GM18502 (cell line): Measurements from ENCODE around the gene ZBTB42.

Source experiments
- ATAC-seq: cut with Tn5 transposase; IDR thresholded peaks from one replicate; pipeline ENCODE4 v1.9.1; 2021; ENCODE audit warnings: mild to moderate bottlenecking; ENCODE audit not compliant: unreplicated experiment, poor library complexity

Gene ZBTB42

GRCh38 chr14:104781271-104782077 lies 19.4 kb upstream of the ZBTB42 start:
- no peak for ATAC-seq

DNA sequence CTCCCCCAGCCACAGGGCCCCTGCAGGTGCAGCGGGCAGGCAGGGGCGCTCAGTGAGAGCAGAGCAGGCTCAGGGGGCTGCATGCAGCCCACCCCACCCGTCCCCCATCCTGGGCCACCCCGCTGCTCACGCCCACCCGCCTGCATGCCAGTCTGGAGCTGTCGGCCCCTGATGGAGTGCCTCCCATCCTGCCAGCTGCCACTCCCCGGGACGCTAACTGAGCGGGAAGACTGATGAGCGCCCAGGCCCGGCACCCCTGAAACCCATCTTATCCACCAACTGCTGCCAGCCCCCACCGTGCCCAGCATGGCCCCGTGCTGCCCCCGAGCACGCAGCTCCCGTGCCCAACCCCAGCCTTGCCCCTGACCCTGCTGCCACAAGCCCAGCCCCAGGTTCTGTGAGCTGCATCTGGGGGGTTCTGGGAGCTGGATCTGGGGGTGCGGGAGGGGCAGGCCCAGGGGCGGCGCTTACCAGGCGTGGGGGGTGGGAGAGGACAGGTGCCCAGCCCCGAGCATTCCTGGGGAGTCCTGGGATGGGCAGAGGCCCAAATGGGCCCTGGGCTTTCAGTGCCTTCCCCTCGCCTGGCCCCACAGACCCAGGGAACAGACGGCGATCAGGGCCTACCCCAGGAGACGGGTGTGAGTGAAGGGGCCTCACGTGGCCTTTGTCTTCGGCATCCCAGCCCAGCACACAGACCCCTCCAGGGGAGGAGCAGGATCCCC lies 18.7 kb upstream of the ZBTB42 start:
- ATAC-seq, result no peak

DNA sequence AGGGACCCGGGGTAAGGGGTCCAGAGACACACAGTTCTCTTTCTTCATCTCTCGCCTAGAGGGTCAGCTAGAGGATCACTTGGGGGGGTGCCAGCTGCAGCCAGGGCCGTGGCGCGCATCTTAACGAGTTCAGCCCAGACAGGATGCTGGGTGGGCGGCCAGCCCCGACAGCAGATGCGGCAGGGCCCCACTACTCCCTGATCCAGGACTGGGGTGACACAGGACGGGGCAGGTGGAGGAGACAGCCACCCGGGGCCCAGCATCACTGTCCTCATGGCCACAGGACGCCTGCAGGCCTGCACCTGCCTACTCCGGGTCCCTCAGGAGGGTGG lies 18.1 kb upstream of the ZBTB42 start:
- no peak for ATAC-seq

DNA sequence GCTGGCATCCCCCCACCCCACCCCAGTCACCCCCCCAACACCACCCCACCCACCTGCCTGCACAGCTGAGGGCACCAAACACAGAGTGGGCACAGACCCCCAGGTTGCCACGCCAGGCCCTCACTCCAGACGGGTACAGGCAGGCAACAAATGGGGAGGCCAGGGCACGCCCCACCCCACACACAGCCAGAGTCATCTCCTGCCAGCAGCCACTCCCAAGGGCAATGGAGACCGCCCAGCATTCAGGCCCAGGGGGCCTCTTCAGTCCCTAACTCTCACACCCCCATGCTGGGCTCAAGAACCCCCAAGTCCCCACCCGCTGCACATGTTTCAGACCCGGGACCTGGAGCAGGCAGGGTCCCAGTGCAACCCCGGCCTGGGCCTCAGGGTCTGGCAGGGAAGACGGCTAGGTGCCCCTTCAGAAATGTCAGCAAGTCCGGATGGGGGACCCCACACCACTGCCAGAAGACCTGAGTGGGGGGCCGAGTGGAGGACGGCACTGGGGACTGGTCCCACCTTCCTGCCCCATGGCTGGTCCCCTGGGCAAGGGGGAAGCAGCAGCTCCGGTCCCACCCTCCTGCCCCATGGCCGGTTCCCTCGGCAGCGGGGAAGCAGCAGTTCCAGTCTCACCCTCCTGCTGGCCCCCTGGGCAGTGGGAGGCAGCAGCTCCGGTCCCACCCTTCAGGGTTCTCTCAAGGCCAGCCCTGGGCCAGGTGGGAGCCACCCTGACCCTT lies 17.2 kb upstream of the ZBTB42 start:
- ATAC-seq, result no peak

DNA sequence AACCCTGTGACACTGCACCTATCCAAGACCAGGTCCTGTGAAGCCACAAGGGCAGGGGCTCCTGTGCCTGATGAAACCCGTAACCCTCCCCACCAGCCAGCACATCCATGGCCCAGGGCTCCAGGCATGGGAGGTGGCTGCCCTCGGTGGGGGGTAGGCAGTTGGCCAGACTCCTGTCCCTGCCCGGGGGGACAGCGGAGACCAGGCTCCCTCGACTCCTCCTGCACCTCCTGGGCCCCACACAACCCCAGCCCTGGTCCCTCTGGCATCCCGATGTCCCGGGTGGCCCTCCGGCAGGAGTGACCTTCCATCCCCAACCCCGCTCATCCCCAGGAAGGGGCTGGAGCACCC lies 16.7 kb upstream of the ZBTB42 start:
- ATAC-seq, result no peak

DNA sequence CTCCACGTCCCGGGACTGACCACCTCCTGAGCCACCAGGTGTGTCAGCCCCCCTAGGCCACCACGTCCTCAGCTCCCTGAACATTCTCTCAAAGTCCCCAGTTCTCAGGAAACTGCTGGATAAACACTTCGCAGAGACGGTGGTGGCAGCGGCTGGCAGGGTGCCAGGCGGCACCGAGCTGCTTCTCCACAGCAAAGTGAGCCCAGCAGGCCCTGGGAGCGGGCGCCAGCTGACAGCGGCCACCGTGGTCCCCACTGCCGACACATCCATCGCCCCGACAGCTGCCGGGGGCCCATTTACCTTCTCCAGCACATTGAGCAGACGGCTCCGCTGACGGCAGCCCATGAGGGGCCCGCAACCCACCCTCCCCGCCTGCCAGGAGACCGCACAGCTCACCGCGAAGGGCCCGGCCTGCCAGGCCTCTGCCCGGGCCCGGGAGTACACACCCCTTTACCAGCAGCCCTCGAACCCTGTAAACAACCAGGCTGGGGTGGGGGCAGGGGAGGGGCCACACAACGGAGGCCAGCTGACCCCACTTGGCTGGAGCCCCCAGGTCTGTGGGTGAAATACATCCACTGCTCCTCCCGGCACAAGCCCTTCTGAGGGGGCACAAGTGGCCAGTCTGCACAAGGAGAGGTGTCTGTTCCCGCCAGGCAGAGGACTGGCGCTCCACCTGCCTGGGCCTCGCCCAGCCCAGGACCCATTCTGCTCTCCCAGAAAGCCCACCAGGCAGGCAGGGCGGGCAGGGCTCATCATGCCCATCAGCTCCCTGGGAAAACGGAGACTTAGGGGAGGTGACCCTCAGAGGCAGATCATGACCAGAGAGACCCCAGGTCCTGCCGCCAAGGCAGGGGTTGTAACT lies 15.8 kb upstream of the ZBTB42 start:
- ATAC-seq, result no peak

DNA sequence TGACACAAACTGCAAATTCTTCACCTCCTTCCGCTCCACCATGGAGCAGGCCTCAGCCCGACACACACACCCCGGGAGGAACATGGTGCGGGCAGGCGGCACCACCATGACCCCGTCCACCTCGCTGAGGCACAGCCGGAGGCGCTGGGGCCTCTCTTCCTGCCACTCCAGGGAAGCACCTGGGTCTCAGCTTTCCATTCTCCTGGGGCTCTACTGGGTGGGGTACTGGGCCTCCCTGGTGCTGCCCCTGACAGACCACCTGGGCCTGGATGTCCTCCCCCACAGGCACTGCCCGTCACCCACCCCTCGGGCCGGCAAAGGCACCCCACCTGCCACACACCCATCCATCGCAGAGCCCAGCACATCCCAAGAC lies 15.2 kb upstream of the ZBTB42 start:
- ATAC-seq, result no peak

- no peak for ATAC-seq
These were observed 14.8 kb upstream of the ZBTB42 start for GRCh38 chr14:104786091-104786586.

DNA sequence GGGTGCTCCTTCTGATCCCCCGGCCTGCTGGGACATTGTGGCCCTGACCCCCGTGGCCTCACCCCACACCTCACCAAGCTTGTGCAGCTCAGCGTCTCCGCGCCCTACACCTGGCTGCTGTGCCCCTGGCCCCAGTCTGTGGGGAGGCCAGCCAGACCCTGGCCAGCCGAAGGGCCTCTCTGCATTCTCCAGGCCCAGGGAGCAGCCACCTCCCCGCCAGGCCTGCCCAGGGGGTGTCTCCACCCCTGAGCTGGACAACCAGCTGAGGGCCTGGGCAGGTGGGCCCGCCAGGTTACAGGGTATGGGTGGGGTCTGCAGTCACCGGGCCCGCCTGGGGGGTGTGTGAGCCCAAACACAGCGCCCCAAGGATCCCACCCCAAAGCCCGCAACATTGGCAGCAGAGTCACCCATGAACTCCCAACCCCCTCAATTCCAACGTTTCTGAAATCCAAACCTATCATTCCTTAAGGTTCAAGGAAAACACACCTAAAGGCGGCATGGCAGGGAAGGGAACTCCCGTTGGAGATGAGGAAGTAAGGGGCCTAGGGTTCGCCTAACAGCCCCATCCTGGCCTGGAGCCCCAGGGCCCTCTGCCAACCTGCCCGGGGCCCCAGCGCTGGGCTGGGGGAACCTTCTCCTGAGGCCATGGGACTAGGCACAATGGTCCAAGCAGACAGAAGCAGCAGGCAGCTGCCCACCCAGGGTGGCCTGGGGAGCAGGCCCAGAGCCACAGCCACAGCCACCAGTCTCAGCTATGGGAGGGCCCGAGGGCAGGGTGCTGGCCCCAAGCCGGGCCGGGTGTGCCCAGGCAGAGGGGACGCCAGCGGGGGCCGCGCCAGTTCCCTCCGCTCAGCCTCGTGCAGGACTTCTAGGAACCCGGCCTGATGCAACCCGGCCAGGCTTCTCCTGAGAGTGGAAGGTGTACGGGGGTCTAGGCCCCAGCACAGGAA lies 13.9 kb upstream of the ZBTB42 start:
- no peak for ATAC-seq

- ATAC-seq, result no peak
These were observed 13.2 kb upstream of the ZBTB42 start for GRCh38 chr14:104787736-104788135.

DNA sequence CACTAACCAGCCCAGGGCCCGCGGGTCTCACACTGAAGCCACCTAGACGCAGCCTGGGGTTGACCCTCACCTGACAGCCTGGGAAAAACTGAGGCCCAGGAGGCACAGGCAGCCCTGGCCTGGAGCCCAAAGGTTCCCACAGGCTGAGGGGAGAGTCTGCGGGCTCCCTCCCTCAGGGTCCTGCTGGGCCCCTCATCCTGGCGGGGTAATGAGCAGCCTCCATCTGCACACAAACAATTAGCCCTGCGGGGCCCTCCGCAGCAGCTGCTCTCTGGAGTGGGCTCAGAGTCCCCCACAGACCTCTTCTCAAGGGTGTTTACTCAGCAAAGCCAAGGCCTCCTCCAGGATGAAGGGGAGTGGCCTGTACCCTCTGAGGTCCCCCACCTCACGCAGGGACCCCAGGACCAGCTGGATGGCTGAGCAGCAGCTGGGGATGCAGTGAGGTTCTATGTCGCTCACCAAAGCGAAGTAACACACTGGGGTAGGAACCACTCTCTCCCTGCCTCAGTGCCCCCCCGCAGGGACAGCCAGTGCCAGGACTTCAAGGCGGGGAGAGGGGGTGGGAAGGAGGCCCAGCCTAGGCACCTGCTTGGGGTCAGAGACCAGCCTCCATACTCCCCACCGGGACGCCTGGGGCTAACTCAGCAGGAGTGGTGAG lies 12.6 kb upstream of the ZBTB42 start:
- no peak for ATAC-seq

DNA sequence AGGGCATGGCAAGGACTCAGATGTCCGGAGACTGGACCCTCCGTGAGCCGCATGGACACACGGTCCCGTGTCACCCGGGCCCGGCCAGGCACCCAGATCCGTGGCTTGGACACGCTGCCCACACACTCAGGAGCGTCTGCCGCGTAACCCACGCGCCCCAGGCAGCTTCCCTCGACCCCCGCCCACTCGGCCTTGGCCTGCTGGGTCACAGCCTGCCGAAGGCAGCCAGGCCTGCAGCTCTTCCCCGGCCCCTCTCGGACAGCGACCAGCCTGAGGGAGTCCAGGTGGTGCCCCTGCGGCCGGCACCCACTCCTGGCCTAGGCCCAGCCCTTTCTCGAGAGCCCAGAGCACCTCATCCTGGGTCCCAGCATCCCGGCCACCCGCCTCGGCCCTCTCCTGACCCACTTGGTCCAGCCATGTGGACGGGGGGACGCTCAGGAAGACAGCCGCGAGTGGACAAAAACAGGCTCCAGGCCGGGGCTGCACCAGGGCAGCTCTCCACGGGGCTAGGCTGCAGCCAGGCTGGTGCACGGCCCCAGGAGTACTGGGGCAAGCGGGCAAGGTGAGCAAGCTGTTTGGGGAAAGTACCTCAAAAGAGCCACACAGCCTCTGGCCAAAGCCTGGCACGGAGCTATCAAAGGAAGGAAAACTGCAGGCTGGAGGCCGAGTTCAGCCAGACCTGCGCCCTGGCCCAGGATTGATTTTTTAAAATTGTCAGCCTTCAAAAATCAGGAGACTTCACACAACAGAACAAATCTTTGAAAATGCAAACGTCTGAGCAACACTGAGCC lies 11.8 kb upstream of the ZBTB42 start:
- no peak for ATAC-seq

- ATAC-seq, result no peak
These were observed 10.9 kb upstream of the ZBTB42 start for GRCh38 chr14:104789752-104790743.

DNA sequence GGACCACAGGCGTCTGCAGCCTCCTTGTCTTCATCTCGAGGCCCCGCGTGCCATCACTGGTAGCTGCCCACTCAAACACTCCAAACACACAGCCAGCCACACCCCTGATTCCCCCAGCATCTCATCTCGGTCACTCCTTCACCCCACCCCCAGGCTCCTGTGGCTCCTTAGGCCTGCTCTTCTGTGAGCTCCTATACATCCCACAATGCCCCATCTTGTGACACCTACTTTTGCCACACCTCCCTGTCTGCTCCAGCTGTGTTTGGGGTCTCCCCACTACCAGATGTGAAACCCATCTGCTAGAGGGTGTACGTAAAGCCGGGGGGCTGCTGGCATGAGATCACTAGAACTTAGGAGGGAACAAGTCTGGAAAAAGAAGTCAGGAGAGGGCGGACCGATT lies 9.5 kb upstream of the ZBTB42 start:
- no peak for ATAC-seq

DNA sequence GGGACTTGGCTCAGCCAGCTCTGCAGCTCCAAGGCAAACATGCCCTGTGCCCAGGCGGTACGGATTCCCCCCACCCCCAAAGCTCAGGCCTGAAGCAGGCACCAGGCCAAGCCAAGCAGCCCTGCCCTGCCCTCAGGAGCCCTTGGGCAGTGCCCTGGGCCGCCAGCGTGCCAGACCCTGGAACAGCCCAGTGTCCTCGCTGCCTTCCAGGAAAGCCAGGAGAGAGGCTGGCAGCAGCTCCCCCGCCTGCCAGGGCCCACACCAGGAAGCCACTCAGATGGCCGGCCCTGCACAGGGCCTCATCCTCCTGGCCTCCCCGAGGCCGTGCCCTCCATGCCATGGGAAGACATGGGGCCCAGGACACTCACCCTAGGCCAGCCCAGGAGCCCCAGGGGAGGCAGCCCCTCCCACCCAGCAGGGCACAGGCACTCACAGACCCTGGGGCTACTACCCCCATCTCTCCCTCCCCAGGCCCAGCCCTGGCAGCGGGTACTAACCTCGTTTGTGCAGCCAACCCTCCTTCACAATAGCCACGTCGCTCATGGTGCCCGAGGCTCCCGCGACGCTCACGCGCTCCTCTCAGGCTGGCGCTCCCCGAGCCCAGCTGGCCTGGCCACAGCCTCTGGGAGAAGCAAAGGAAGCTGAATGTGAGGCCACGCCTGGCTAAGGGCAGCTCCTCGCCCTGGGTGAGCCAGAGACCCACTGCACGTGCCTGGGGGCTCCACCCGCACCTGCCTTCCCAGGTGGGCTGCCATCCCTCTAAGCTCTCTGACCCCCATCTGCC lies 8.6 kb upstream of the ZBTB42 start:
- ATAC-seq, result no peak
